Smooth muscle cell (in vitro differentiated cells): ENCODE data around the gene SEPSECS. TPM values are rescaled to one million over a fixed set of nuclear protein-coding genes. Genes with fewer than 3 reads are reported as not detected.
"Not testable (repeated sequence)": the region's sequence is repeated elsewhere in the genome, so short reads cannot be mapped to it uniquely, and the experiment has no call there.

Experiments used
- DNase-seq: peaks from one replicate; lab custom pipeline; 2025; ENCODE audit not compliant: unreplicated experiment; lab: John Stamatoyannopoulos, UW
- H2AFZ ChIP-seq: fragments of 200-600 bp; sonication (generic); 2 replicates; pipeline ENCODE4 v1.6.0; 2016; ENCODE audit warnings: antibody characterized with exemption, low read depth, mild to moderate bottlenecking
- H3F3A ChIP-seq: fragments of 200-600 bp; sonication (generic); 2 replicates; pipeline ENCODE4 v1.6.0; 2017; ENCODE audit warnings: antibody characterized with exemption, low read depth
- H3K27ac ChIP-seq: fragments of 200-600 bp; sonication (generic); 2 replicates; pipeline ENCODE4 v1.5.1; 2016; ENCODE audit warnings: low read depth, mild to moderate bottlenecking
- H3K27me3 ChIP-seq: fragments of 200-600 bp; sonication (generic); 2 replicates; pipeline ENCODE4 v1.6.1; 2016; ENCODE audit warnings: low read depth, mild to moderate bottlenecking
- H3K36me3 ChIP-seq: fragments of 200-600 bp; sonication (generic); 2 replicates; pipeline ENCODE4 v1.5.1; 2016; ENCODE audit warnings: low read depth
- H3K4me1 ChIP-seq: fragments of 200-600 bp; sonication (generic); 2 replicates; pipeline ENCODE4 v1.5.1; 2016; ENCODE audit warnings: low read depth
- H3K4me2 ChIP-seq: fragments of 200-600 bp; sonication (generic); 2 replicates; pipeline ENCODE4 v1.6.0; 2016; ENCODE audit warnings: mild to moderate bottlenecking
- H3K4me3 ChIP-seq: fragments of 200-600 bp; sonication (generic); 2 replicates; pipeline ENCODE4 v1.5.1; 2016; ENCODE audit warnings: mild to moderate bottlenecking
- H3K79me2 ChIP-seq: fragments of 200-600 bp; sonication (generic); 2 replicates; pipeline ENCODE4 v1.6.0; 2016; ENCODE audit warnings: low read depth, mild to moderate bottlenecking
- H3K9ac ChIP-seq: fragments of 200-600 bp; sonication (generic); 2 replicates; pipeline ENCODE4 v1.6.0; 2016; ENCODE audit warnings: low read depth
- H3K9me3 ChIP-seq: fragments of 200-600 bp; sonication (generic); replicated peaks from 2 replicates; pipeline ENCODE4 v1.5.1; 2016; ENCODE audit warnings: low read depth
- H4K20me1 ChIP-seq: fragments of 200-600 bp; sonication (generic); 2 replicates; pipeline ENCODE4 v1.6.0; 2016; ENCODE audit warnings: low read depth
- WGBS: methylation state at CpG from one replicate; pipeline ENCODE4 v1.1.7; 2016; ENCODE audit warnings: low lambda C conversion rate; 5-methylcytosine and 5-hydroxymethylcytosine counted together
- polyA plus RNA-seq: library from polyadenylated mRNA; unstranded; fragments of >200 nt; fragmentation: Nextera tagmentation; extraction: Ambion mirVana; gene quantifications from 2 replicates; pipeline ENCODE4 v1.2.1, GENCODE V29; 2016
- total RNA-seq: library from RNA; depleted of rRNA; stranded (reverse); fragments of >200 nt; gene quantifications from 2 replicates; pipeline ENCODE4 v1.2.3, GENCODE V29; 2014
- TF ChIP-seq, protein P1 (sequence below): fragments of 200-600 bp; sonication (generic); IDR thresholded peaks from 2 replicates; pipeline ENCODE4 v1.5.1; 2017; ENCODE audit warnings: borderline replicate concordance, mild to moderate bottlenecking, antibody characterized with exemption; ENCODE audit not compliant: insufficient read depth, poor library complexity, severe bottlenecking

The SEPSECS gene
- total and polyA plus RNA-seq, 2 experiments from 2014 or later, result 4.2 to 8.4 TPM

DNA sequence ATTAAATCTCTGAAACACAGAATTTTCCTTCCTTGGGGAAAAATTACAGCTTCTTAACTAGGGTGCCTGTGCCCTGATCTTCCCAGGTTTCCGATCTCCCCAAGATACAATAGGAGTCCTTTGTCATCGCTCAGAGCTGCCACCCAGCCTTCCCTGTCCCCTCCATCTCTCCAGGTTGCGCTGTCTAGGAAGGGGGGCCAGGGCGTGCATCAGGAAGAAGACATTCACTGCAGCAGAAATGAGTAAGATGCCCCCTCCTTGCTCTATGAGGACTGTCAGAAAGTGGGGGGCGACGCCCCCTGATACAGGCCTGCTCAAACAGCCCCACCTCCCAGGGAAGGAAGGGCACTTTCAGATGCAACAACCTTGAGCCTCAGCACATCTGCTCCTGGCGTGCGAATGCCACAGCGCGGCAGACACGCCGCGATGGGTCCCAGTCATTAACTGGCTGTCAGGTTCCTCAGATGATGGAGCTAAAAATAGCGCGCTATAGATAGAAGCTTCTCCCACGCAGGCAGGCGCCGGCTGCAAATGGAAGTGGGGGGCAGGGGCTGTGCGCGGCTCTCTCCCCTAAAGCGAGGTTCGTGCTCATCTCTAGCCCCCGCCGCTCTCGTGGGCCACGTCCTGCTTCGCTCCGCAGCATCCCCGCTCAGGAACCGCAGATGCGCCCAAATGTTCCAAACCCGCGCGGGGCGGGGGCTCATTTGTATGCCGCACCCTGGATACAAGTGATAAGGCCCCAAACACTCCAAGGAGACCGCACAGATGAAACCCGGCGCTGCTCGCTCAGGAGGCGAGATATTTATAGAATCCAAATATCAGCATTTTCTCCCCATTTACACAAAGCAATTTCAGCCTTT lies 71.9 kb downstream of the SEPSECS start:
- WGBS, result 86% methylated on average over 41 of the region's 41 CpGs

DNA sequence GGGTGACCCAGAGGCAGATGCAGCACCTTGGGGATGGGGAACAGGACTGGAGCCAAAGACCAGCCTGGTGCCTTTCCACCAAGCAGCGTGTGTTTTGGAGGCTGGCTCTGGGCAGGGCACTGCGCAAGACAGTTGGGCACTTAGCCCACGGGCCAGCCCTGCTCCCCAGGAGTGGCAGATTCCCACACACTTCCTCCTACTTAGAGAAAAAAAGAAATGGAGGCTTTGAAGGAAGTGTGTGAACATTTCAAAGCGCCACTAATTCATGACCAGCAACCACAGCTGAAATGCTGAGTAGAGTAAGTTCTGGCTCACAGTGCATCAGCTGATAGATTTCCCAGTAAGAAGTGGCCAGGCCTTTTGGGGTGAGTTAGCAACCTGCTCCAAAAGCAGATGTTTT lies 74.6 kb downstream of the SEPSECS start:
- H4K20me1 ChIP-seq, result no peaks in the 10 kb centered on the region
- no peak overlapping the region for H3K4me2 ChIP-seq
- H2AFZ ChIP-seq, result no peak overlapping the region
- 70% methylated on average over 4 of the region's 4 CpGs for WGBS
- no peaks in the 10 kb centered on the region for H3F3A ChIP-seq
- H3K9me3 ChIP-seq, result no peaks in the 10 kb centered on the region
- no peaks in the 10 kb centered on the region for H3K27me3 ChIP-seq
- H3K9ac ChIP-seq, result no peak overlapping the region
- H3K4me1 ChIP-seq, result no peaks in the 10 kb centered on the region
- TF ChIP-seq, protein P1, sequence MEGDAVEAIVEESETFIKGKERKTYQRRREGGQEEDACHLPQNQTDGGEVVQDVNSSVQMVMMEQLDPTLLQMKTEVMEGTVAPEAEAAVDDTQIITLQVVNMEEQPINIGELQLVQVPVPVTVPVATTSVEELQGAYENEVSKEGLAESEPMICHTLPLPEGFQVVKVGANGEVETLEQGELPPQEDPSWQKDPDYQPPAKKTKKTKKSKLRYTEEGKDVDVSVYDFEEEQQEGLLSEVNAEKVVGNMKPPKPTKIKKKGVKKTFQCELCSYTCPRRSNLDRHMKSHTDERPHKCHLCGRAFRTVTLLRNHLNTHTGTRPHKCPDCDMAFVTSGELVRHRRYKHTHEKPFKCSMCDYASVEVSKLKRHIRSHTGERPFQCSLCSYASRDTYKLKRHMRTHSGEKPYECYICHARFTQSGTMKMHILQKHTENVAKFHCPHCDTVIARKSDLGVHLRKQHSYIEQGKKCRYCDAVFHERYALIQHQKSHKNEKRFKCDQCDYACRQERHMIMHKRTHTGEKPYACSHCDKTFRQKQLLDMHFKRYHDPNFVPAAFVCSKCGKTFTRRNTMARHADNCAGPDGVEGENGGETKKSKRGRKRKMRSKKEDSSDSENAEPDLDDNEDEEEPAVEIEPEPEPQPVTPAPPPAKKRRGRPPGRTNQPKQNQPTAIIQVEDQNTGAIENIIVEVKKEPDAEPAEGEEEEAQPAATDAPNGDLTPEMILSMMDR, result no peak
- no peak for DNase-seq
- no peak overlapping the region for H3K4me3 ChIP-seq
- no peak overlapping the region for H3K27ac ChIP-seq
- H3K79me2 ChIP-seq, result no peaks in the 10 kb centered on the region
- no peaks in the 10 kb centered on the region for H3K36me3 ChIP-seq

More for the DNA sequence above, 71.9 kb downstream of the SEPSECS start:
- Histone ChIP-seq H3K79me2 (no peaks in the 10 kb centered on the region), H3K9ac (no peak overlapping the region), H3F3A (peaks cover 4% of the 10 kb centered on the region), H3K4me1 (peaks cover 4% of the 10 kb centered on the region), H3K4me2 (no peak overlapping the region), H3K36me3 (no peaks in the 10 kb centered on the region), H3K4me3 (no peak overlapping the region), H3K27ac (no peak overlapping the region), H3K27me3 (no peaks in the 10 kb centered on the region), H4K20me1 (no peaks in the 10 kb centered on the region), H3K9me3 (peaks cover 3% of the 10 kb centered on the region), H2AFZ (no peak overlapping the region)
- no peak for DNase-seq
- TF ChIP-seq, protein P1, result no peak

DNA sequence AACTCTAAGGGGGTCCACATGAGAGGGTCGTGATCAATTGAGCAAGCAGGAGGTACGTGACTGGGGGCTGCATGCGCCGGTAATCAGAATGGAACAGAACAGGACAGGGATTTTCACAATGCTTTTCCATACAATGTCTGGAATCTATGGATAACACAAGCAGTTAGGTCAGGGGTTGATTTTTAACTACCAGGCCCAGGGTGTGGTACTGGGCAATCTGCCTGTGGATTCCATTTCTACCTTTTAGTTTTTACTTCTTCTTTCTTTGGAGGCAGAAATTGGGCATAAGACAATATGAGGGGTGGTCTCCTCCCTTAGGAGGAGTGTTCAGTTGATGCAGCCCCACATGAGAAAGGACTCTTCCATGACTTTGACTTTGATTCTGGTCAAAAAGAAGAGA lies 76.8 kb downstream of the SEPSECS start:
- H3K9ac ChIP-seq, H3K4me2 ChIP-seq, H2AFZ ChIP-seq, H3K27me3 ChIP-seq, H3K4me1 ChIP-seq, H3K4me3 ChIP-seq, H3F3A ChIP-seq, H3K36me3 ChIP-seq, H3K27ac ChIP-seq, H4K20me1 ChIP-seq, H3K9me3 ChIP-seq, H3K79me2 ChIP-seq, DNase-seq: not testable (repeated sequence)
- 86% methylated on average over 4 of the region's 4 CpGs for WGBS

DNA sequence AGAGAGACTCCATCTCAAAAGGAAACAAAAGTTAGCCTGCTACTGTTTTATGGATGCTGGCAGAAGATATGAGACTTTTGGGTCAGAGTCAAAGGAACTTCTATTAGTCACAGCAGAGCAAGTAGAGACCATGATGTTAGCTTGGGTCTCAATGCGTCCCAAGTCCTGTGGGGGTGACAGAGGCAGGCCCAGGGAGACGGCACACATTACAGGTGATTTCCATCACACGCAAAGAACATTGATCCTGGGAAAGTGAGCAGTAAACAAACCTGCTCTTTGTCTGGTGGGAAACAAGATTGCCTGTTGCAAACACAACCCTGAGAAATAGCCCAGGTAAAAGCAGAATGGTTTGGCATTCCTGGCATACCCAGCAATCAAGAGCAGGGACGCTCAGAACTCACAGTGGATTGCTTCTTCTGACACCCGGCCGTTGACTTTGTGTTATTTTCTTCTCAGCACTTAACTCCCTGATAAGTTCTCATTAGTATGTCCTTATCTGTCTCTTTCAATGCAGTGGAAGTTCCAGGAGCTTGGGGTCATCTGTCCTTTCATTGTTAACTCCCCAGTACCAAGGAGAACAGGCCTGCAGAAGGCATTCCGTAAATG lies 78.3 kb downstream of the SEPSECS start:
- Histone ChIP-seq H3K4me3 (no peak overlapping the region), H3K36me3 (no peaks in the 10 kb centered on the region), H3K27ac (no peak overlapping the region), H3K9me3 (no peaks in the 10 kb centered on the region), H3K27me3 (no peaks in the 10 kb centered on the region), H3K79me2 (no peaks in the 10 kb centered on the region), H3K4me1 (no peaks in the 10 kb centered on the region), H4K20me1 (no peaks in the 10 kb centered on the region), H3K4me2 (no peak overlapping the region), H3F3A (no peaks in the 10 kb centered on the region), H2AFZ (no peak overlapping the region), H3K9ac (no peak overlapping the region)
- TF ChIP-seq, protein P1, result no peak
- DNase-seq, result no peak
- WGBS, result 47% methylated on average over 7 of the region's 7 CpGs
